ENCODE results near the gene PRR36.

- TF ChIP-seq, protein P1, sequence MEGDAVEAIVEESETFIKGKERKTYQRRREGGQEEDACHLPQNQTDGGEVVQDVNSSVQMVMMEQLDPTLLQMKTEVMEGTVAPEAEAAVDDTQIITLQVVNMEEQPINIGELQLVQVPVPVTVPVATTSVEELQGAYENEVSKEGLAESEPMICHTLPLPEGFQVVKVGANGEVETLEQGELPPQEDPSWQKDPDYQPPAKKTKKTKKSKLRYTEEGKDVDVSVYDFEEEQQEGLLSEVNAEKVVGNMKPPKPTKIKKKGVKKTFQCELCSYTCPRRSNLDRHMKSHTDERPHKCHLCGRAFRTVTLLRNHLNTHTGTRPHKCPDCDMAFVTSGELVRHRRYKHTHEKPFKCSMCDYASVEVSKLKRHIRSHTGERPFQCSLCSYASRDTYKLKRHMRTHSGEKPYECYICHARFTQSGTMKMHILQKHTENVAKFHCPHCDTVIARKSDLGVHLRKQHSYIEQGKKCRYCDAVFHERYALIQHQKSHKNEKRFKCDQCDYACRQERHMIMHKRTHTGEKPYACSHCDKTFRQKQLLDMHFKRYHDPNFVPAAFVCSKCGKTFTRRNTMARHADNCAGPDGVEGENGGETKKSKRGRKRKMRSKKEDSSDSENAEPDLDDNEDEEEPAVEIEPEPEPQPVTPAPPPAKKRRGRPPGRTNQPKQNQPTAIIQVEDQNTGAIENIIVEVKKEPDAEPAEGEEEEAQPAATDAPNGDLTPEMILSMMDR (IDR thresholded peaks at IDR 0.05; ENCODE audit: insufficient read depth, low read length) = no peak
- TF ChIP-seq POLR2AphosphoS5 (IDR thresholded peaks at IDR 0.05; ENCODE audit: low read depth) = no peak
- TF ChIP-seq GABPA (IDR thresholded peaks at IDR 0.05; ENCODE audit: low read depth) = no peak
- TF ChIP-seq, protein P2, sequence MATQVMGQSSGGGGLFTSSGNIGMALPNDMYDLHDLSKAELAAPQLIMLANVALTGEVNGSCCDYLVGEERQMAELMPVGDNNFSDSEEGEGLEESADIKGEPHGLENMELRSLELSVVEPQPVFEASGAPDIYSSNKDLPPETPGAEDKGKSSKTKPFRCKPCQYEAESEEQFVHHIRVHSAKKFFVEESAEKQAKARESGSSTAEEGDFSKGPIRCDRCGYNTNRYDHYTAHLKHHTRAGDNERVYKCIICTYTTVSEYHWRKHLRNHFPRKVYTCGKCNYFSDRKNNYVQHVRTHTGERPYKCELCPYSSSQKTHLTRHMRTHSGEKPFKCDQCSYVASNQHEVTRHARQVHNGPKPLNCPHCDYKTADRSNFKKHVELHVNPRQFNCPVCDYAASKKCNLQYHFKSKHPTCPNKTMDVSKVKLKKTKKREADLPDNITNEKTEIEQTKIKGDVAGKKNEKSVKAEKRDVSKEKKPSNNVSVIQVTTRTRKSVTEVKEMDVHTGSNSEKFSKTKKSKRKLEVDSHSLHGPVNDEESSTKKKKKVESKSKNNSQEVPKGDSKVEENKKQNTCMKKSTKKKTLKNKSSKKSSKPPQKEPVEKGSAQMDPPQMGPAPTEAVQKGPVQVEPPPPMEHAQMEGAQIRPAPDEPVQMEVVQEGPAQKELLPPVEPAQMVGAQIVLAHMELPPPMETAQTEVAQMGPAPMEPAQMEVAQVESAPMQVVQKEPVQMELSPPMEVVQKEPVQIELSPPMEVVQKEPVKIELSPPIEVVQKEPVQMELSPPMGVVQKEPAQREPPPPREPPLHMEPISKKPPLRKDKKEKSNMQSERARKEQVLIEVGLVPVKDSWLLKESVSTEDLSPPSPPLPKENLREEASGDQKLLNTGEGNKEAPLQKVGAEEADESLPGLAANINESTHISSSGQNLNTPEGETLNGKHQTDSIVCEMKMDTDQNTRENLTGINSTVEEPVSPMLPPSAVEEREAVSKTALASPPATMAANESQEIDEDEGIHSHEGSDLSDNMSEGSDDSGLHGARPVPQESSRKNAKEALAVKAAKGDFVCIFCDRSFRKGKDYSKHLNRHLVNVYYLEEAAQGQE (IDR thresholded peaks at IDR 0.05; ENCODE audit: insufficient replicate concordance, low read depth) = no peak
- no peak for TF ChIP-seq SPI1 (IDR thresholded peaks at IDR 0.05; ENCODE audit: borderline replicate concordance, low read depth)
Observed at GRCh38 chr19:7869453-7869909, 4.7 kb downstream of the PRR36 start.
